SK-N-SH (cell line): ENCODE measurements around the gene GALC.

ENCODE experiments used
- MXI1 ChIP-seq: IDR thresholded peaks from 2 replicates; pipeline ENCODE4 v1.6.1; 2012; ENCODE audit warnings: mild to moderate bottlenecking, low read depth, low read length, improper control_type of control experiment
- NRF1 ChIP-seq: IDR thresholded peaks from 2 replicates; pipeline ENCODE4 v1.6.1; 2012; ENCODE audit warnings: low read depth, mild to moderate bottlenecking, low read length
- POLR2AphosphoS5 ChIP-seq: IDR thresholded peaks from 2 replicates; pipeline ENCODE4 v1.6.1; 2012; ENCODE audit warnings: low read depth, low read length
- RAD21 ChIP-seq: IDR thresholded peaks from 2 replicates; pipeline ENCODE4 v1.6.1; 2012; ENCODE audit warnings: mild to moderate bottlenecking, low read length
- TAF1 ChIP-seq: IDR thresholded peaks from 2 replicates; pipeline ENCODE4 v1.6.1; 2012; ENCODE audit warnings: low read depth, mild to moderate bottlenecking, low read length, moderate library complexity, borderline replicate concordance
- YY1 ChIP-seq: IDR thresholded peaks from 2 replicates; pipeline ENCODE4 v1.4.0; 2012; ENCODE audit warnings: low read depth, mild to moderate bottlenecking
- TF ChIP-seq, protein P1 (sequence below): fragments of 200-600 bp; sonication (generic); IDR thresholded peaks from 2 replicates; pipeline ENCODE4 v1.6.1; 2017; ENCODE audit warnings: antibody characterized with exemption, mild to moderate bottlenecking, moderate library complexity
- TF ChIP-seq, protein P2 (sequence below): IDR thresholded peaks from 2 replicates; pipeline ENCODE4 v1.4.0; 2012; ENCODE audit warnings: low read depth, borderline replicate concordance

DNA sequence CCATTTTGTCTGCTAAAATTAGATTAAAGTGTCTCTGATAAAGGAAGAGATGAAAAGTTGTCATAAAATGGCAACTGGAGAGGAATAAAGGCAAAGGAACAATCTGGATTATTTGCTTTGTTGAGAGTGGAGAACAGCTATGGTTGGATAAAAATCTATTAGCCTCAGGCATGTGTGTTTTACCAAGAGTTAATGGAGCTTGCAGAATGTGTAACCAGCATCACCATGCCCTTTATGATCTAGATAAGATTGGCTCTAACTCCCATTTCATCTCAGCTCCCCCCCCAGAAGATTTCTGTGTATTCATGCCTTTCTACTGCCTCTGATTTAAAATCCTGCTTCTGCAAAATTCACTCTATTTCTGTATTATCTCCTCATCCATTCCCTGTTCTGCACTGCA is 93.8 kb downstream of the GALC start:
- TF ChIP-seq POLR2AphosphoS5 (no peak), MXI1 (no peak), RAD21 (no peak), YY1 (no peak), TAF1 (no peak), NRF1 (no peak)
- TF ChIP-seq, protein P1, sequence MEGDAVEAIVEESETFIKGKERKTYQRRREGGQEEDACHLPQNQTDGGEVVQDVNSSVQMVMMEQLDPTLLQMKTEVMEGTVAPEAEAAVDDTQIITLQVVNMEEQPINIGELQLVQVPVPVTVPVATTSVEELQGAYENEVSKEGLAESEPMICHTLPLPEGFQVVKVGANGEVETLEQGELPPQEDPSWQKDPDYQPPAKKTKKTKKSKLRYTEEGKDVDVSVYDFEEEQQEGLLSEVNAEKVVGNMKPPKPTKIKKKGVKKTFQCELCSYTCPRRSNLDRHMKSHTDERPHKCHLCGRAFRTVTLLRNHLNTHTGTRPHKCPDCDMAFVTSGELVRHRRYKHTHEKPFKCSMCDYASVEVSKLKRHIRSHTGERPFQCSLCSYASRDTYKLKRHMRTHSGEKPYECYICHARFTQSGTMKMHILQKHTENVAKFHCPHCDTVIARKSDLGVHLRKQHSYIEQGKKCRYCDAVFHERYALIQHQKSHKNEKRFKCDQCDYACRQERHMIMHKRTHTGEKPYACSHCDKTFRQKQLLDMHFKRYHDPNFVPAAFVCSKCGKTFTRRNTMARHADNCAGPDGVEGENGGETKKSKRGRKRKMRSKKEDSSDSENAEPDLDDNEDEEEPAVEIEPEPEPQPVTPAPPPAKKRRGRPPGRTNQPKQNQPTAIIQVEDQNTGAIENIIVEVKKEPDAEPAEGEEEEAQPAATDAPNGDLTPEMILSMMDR, result no peak
- TF ChIP-seq, protein P2, sequence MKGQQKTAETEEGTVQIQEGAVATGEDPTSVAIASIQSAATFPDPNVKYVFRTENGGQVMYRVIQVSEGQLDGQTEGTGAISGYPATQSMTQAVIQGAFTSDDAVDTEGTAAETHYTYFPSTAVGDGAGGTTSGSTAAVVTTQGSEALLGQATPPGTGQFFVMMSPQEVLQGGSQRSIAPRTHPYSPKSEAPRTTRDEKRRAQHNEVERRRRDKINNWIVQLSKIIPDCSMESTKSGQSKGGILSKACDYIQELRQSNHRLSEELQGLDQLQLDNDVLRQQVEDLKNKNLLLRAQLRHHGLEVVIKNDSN, result no peak
